GM21825 (cell line): Measurements from ENCODE around the gene TIMP3.
"Not testable (repeated sequence)": the region's sequence is repeated elsewhere in the genome, so short reads cannot be mapped to it uniquely, and the experiment has no call there.

ENCODE experiments used
- ATAC-seq: cut with Tn5 transposase; IDR thresholded peaks from one replicate; pipeline ENCODE4 v1.9.1; 2021; ENCODE audit warnings: mild to moderate bottlenecking, moderate library complexity; ENCODE audit not compliant: unreplicated experiment

The TIMP3 gene

DNA sequence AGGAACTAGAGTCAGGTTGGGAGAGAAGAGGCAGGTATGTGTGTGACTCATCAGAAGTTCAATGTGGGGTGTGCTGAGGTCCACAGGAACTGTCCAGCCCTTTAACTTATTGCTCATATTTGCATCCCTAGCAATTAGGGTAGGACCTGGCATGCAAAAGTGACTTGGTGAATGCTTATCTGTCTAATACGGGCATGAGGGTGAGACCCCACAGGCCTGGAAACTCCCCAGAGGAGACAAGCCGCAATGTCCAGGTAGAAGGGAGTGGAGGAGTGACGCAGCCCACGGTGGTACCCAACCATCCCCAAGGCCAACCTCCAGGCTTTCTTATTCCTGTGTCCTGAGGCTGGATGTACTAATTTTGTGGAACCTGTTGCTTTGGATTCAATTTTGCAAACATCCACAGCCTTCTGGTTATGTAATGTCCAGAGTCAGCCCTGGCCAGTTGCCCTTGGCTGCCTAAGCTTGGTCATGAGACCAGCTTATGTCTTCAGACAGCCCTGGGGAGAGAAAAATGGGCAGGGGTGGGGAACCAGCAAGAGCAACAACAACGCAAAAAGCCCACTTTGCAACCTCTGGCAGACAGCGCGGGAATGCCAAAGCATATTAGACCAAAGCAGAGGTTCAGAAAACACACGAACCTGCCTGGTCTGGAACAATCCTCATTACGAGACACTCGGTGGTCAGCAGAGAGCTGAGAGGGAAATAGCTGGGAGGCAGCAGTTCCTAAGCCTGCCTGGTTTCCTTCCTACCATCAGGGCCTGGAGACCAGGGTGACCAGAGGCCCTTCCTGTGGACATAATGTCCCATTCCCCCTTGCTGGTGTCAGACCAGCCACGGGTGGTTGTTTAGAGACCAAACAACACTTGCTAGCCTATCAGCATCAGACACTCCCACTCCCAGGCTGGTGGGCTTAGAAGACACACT, 49.3 kb downstream of the TIMP3 start:
- ATAC-seq, result no peak

DNA sequence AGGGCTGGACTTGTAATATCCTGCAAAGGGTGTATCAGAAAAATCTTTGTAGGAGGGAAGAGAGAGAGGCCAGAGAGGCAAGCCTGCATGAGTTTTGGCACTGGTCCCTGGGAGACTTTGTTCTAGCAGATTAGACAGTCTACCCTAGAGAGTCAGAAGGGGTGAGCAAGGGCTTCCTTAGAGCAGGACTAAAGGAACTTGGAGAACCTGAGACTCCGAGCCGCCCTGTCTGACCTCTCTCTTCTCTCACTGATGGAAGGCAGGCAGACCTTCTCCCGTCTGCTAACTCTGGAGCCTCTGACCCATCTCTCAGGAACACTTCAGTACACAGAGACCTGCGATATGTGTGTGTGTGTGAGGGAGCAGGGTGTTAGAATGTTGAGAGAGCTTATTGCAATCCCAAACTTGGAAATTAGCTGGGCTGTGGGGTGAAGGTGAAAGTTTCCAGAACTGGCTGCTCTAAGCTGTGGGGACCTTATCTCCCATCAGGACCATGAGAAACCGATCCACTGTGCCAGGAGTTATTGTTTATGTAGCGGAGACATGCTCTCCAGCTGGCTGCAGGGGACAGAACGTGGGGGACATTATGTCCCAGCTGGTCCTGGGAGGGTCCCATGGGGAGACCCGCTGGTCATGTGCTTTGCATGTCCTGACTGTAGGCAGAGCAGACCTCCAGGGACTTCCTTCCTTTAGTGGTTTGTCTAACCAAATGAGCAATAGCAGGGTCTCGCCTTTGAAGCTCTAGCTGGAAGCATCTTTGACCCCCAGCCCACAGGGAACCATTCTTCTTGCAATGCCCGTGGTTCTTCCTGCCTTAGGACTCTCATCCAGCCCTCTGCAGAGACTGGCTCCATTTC, 51.1 kb downstream of the TIMP3 start:
- no peak for ATAC-seq

DNA sequence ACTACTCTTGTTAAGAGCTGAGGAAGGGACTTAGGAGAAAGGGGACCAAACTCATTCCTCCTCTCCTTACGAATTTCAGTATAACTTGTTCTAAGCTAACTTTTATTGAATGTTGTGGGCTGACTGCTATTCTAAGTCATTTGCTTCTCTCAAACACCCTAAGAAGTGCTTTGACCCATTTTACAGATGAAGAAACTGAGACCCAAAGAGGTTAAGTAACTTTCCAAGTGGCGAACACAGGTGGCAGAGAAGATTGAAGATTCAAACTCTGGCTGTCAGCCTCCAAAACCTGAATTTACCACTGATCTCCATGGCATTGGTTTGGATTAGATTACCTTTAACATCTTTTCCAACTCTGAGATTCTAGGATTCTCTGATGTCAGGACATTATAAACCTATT, 52.2 kb downstream of the TIMP3 start:
- no peak for ATAC-seq

DNA sequence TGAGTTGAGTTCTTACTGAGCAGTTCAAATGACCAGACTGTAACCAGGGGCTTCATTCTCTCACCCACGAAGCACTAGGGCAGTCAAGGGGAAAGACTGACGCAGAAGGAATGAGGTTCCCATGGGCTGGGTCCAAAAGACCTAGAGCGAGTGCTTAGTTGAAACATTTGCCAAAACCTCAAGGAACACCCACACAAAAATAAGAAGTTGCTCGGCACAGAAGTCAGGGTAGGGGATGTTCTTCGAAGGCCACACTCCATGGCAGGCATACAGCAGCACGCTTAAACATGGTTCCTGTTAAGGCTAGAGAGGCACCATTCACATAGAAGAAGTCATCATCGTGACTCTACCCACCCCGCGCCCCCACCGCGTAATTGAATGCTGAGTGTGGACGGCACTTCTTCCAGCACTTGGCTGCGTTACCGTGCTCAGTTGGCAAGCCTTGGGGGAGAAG, 52.9 kb downstream of the TIMP3 start:
- ATAC-seq, result no peak

DNA sequence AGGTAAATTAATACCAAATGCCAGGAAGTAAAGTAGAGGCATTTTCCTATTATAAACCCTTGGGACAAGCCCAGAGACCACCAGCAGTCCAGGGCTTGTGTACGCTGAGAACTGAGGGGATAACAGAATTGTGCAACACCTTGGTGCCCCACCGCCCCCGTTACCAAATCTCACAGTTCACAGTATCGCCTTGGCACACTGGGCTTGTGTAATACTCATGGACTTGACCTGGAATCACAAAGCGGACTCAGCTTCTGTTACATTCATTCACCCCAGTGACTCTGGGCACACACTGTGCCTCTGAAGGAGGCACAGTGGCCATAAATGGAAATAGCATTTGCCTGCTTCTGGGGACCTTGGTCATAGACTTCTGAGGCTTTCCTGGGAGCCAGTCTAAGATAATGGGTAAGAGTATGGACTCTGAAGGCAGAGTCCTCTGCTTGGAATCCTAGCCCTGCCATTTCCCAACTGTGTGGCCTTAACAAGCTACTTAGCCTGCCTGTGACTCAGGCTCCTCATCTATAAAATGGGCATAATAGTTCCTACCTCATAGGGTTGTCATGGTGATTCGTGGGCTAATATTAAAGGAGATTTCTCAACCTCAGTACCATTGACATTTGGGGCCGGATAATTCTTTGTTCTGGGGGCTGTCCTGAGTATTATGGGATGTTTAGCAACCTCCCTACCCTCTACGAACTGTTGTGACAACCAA, 53.7 kb downstream of the TIMP3 start:
- no peak for ATAC-seq

DNA sequence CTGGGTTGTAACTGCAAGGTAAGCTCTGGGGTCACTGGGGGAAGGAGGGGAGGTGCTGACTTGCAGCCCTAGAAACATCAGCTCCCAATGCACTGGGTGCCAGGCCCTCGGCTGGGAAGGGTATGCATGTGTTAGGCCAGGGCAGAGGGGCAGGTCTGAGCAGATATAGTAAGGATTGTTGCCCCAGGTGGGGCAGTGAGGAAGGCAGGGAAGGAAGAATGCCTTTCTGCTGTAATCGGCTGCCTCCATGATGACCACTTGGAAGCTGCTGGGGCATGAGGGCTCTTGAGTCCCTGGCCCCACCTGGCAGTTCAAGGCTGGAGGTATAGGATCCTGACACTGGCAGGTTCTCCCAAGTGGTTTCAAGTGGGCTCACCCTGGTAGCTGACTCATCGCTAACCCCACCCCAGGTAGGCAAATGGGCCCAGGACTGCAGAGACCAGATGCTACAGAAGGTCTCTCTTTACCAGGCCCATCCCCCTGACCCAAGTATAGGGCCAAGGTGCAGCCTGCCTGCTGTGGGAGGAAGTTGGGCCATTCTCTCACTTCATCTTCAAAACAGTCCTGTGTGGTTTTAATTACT, 56.7 kb downstream of the TIMP3 start:
- ATAC-seq, result no peak

DNA sequence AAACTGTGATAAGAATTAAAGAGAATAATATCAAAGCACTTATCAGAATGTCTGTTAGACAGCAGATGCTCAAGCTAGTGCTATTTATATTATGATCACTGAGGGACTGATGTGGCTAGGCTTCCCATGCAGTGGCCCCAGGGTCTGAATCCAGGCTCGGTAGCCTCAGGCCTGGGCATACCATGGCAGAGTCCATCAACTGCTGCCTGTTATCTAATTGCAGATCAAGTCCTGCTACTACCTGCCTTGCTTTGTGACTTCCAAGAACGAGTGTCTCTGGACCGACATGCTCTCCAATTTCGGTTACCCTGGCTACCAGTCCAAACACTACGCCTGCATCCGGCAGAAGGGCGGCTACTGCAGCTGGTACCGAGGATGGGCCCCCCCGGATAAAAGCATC, 57.5 kb downstream of the TIMP3 start:
- ATAC-seq, result no peak

DNA sequence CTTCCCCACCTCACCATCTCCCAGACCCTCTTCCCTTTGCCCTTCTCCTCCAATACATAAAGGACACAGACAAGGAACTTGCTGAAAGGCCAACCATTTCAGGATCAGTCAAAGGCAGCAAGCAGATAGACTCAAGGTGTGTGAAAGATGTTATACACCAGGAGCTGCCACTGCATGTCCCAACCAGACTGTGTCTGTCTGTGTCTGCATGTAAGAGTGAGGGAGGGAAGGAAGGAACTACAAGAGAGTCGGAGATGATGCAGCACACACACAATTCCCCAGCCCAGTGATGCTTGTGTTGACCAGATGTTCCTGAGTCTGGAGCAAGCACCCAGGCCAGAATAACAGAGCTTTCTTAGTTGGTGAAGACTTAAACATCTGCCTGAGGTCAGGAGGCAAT, 58.2 kb downstream of the TIMP3 start:
- ATAC-seq, result no peak

DNA sequence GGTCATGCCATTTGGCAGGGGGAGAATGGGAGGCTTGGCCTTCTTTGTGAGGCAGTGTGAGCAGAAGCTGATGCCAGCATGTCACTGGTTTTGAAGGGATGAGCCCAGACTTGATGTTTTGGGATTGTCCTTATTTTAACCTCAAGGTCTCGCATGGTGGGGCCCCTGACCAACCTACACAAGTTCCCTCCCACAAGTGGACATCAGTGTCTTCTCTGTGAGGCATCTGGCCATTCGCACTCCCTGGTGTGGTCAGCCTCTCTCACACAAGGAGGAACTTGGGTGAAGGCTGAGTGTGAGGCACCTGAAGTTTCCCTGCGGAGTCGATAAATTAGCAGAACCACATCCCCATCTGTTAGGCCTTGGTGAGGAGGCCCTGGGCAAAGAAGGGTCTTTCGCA, 59.8 kb downstream of the TIMP3 start:
- ATAC-seq, result no peak

DNA sequence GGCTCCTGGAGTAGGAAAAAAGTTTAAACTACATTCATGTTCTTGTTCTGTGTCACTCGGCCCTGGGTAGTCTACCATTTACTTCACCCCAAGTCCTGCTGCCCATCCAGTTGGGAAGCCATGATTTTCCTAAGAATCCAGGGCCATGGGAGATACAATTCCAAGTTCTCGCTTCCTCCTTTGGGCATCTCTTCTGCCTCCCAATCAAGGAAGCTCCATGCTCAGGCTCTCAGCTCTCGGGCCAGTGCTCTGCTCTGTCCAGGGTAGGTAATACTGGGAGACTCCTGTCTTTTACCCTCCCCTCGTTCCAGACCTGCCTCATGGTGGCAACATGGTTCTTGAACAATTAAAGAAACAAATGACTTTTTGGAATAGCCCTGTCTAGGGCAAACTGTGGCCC, 60.6 kb downstream of the TIMP3 start:
- no peak for ATAC-seq

DNA sequence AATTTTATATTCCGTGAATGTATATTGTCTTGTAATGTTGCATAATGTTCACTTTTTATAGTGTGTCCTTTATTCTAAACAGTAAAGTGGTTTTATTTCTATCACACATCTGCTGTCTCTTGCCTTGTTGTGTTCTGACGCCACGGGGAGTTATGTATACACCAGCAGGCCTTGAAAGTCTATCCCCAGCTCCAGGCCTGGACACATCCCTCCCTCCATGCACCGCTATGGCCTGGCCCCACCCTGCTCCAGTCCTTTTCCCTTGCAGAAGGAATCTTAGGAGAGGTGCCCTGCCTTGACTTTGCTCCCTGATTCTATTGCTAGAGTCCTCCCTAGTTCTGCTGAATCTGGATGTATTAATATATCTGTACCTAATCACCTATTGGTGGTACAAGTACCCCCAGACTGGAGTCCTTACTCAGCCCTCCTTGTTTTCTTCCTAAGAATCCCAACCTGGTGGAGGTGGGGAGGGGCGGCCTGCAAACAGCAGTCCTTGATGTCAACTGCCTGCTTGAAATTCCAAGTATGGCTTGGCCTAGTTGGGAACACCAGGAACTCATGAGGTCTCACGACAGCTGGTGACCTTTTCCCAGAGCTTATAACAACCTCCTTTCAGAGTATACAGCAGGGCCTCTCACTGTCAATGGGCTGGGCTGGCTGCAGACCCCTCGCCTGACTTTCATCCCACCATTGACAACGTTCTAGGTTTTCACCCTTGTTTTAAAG, 61.6 kb downstream of the TIMP3 start:
- no peak for ATAC-seq

DNA sequence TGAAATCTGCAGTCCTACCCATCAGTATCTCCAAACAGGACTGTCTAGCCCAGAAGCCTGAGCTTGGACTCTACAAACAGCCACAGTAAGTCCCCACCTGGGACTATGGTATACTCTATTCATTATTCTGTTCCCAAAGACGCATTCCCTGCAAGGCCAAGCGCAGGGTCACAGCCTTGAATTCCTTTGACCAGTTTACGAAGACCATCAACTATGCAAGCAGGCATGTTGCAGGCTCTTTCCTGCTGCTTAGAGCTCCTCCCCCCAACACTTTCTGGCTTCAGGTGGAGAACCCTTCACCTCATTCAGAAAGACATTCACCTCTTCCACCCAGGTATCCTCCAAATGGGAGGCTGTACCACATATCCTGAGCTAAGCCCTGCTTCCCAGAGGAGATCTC, 62.5 kb downstream of the TIMP3 start:
- ATAC-seq, result no peak

DNA sequence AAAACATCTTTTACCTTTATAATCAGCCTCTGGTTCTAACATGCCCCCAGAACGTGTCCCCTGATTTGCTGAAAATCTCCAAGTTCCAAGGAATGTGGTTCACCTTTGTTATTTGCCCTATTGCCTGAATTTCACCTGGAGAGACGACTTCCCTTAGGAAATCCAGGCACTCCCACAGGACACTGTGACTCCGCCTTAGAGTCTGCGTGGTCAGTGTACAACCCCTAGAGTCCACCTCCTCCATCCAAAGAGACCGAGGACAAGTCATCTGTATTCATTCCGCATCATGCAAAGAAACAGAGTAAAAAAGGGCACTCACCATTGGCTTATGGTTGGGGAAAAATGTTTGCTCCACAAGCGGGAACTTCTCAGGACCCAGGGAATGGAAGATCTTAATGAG, 63.1 kb downstream of the TIMP3 start:
- no peak for ATAC-seq

DNA sequence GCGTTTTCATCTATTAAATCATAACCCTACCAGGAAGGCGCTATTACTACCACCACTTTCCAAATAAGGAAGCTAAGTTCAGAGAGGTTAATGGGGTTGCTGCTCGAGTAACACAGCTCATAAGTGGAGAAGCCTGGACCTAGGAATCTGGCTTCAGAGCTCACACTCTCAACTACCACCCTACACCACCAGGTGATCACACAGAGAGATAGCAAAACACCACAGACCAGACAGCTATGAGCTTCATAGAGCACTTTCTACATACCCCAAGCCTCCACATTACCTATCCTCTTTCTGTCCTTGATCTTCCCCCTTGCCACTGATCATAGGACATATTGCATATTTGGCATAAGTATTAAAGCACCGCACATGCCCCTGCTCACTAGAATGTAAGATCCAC, 65.4 kb downstream of the TIMP3 start:
- ATAC-seq, result no peak

DNA sequence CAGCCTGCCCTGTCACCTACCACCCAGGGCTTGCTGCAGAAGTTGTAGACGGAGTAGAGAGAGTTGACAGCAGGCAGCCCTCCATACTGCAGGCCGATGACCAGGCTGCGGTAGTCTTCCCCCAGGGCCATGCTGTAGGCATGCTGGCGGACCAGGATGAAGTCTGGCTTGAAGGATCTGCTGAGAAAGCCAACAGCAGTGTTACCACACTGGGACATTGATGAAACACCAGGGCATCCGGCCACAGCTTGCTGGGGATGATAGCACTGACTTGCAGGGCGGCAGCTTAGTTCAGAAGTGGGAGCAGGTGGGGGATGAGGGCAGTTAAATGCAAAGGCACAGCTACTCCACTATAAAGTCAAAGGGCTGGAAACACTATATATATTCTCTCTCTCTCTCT, 67.4 kb downstream of the TIMP3 start:
- no peak for ATAC-seq

DNA sequence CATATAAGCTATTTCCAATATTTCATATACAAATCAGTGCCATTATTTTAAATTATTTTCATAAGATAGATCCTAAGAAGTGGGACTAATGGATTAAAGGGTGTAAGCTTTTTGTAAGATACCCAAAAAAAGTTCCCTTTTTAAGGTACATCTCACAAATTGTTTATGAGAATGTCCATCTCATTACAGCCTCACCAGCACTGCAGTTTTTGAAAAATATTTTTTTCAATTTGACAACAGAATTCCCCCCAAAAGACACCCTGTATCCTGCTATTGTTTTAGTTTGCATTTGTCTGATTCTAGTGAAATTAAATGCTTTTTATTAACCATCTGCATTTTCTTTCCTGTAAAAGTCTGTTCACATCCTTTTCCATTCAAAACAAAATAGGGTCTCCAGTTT, 69.0 kb downstream of the TIMP3 start:
- ATAC-seq, result no peak

DNA sequence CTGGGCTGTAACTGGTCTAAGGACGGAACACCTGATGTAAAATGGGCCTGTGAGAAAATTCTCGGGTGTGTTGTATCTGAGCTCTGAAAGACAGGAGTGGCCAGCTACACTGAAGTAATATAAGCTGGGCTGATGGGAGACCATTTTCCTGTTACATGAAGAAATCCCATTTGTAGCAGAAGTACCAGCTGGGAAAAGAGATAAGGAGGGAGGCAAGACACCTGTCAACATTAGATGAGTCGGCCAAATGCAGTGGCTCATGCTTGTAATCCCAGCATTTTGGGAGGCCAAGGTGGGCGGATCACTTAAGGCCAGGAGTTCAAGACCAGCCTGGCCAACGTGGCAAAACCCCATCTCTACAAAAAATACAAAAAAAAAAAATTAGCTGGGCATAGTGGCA, 72.1 kb downstream of the TIMP3 start:
- not testable (repeated sequence) for ATAC-seq

DNA sequence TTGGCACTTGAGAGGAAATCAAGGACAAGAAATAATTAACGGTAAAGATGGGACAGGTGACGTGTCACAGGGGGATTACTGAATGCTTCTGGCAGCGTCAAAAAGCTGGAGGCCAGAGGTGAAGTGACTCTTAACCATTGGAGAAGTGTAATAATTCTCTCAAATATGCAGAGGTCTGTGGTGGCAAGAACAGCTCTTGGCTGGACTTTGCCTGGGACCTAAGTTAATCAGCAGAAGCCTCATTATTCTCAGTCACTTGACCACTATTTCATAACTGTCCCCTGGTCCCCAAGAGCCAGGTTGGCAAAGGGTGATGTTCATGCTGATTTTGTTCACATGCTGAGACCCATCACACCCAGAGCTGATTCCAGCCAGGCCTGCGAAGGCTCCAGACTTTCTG, 72.9 kb downstream of the TIMP3 start:
- ATAC-seq, result no peak

DNA sequence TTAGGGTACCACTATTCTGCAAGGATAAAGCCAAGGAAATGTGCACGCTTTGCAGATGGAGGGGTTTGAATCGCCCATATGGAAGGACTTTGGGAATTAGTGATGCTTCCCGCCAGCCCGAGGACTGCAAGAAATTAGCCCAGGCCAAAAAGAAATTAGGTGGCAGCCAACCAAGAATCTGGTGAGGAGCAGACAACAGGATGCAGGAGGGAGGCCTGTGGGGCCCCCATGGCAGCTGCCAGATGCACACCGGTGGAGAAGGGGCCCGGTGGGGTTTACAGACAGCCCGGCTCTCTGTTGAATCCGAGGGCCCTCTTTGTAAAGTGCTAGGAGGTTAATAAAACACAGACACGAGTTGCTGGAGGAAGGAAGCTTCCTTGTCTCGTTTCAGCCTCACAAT, 73.5 kb downstream of the TIMP3 start:
- no peak for ATAC-seq

DNA sequence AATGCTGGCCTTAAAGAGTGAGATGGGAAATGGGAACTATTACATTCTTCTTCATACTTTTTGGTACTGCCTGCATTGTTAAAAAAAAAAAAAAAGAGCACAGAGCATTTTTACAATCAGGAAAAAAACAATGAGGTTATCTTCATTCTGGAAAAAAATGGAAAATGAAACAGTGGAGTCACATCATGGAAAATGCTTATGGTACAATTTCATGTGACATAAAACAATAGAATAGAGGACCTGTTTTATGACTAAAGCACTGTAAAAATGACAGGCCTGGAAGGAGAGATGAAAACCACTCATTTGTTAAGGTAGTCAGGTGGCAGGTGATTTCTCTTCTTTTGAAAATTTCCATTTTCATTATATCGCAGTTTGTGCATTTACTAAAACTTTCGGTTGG, 75.0 kb downstream of the TIMP3 start:
- no peak for ATAC-seq
